HG03060 (cell line): Measurements from ENCODE around the gene CPNE5.

ENCODE experiments used
- ATAC-seq: cut with Tn5 transposase; IDR thresholded peaks from one replicate; pipeline ENCODE4 v1.9.1; 2021; ENCODE audit warnings: low read depth, moderate number of reproducible peaks; ENCODE audit not compliant: unreplicated experiment

Gene CPNE5

GRCh38 chr6:36837022-36837339, 2.3 kb downstream of the CPNE5 start:
- ATAC-seq: no peak

DNA sequence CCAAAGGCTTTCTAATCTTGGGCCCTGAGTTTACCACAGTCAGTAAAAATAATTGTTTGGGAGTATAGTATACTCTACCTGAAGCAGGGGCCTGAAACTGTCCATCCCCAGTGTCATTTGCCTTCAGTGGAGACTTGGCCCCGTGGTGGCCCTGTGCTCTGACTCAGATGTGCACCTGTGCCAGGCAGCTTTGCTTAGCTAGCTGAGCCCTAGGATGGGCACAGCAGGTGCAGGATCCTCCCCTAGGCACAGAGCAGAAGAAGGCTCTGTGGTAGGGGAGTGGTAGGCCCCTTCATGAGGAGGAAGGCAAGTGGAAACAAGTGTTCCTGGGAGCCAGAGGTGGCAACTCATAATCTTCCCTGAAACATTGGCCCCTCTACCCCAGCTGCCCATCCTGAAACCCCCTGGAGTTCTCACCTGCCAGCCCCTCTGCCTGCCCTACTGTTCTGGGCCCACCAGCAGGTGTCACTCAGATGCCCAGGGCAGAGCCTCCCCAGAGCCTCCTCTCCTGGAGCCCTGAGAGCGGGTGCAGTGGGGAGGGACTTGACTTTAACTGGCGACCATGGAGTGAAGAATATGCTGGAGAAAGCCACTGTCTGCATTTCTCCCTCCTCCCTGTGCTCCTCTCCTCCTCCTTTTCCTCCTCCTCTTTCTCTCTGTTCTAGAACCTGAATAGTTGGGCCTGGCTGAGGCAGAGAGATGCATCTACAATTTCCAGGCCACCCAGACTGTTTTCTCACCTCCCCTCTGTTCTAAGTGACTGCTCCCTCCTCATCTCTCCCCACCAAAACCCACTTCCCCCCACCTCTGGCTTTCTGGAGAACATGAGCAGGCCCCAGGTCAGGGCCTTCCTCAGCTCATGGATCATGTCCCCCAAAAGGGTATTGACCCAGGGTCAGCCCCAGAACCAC, 2.9 kb downstream of the CPNE5 start:
- no peak for ATAC-seq

DNA sequence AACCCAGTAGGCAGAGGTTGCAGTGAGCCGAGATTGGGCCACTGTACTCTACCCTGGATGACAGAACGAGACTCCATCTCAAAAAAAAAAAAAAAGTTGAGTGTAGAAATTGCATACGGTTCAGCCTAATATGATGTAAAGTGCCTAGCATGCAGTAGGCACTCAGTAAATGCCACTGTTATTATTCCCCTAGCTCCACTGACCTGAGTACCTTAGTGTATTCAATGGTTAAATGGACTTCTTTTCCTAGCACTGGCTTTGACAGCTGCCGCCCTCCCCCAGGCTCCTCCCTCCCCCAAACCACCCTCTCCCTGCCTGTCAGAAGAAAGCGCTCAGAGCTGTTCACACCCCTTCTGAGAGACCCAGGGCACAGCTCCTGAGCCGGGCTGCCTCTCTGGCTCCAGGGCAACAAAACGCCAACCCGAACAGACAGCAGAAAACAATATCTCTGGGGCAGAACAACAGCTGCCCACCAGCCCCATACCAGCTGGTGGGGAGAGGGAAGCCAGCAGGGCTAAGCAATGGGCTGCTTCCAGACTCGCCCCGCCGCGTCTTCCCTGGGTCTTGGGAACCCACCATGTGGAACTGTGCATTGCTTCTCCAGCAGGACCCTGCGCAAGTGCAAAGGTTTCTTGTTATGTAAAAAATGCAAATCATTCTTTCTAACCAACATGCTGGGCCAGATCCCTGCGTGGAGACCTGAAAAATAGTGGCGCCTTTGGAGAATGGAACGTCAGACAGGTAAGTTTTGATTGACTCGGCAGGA, 4.5 kb downstream of the CPNE5 start:
- no peak for ATAC-seq

DNA sequence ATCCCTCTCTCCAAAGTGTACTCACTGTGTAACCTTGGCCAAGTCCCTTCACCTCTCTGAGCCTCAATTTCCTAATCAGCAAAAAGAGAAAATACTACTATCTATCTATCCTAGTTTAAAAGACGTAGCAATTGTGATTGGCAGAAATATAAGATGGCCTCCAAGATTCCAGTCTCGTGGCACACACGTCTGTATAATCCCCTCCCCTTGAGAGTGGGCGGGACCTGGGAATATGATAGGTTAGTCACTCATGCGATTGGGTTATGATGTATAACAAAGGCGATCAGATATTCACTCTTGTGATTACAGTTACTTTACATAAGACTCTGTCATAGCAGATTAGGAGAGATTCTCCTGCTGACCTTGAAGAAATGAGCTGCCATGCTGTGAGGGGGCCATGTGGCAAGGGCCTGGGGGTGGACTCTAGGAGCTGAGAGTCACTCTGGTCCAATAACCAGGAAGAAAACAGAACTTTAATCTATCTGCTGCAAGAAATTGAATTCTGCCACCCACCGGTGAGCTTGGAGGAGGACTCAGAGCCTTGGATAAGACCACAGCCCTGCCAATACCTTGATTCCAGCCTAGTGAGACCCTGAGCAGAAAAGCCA, 6.0 kb downstream of the CPNE5 start:
- ATAC-seq: no peak

DNA sequence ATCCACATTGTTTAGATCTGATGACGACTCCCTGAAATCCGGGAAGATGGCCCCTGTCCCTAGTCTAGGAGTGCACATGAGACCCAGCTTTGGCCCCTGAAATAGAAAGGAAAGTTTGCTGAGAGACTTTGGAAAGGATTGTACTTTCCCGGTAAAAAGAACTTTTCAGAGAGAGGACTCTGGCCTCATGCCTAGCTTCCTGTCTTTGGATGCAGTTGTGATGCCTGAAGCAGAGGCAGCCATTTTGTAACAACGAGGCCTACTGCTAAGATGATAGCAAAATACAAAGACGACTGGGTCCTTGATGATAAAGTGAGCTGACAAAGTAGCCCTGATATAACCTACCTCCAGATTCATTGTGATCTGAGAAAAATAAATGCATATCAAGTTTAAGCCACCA, 6.9 kb downstream of the CPNE5 start:
- ATAC-seq: no peak

DNA sequence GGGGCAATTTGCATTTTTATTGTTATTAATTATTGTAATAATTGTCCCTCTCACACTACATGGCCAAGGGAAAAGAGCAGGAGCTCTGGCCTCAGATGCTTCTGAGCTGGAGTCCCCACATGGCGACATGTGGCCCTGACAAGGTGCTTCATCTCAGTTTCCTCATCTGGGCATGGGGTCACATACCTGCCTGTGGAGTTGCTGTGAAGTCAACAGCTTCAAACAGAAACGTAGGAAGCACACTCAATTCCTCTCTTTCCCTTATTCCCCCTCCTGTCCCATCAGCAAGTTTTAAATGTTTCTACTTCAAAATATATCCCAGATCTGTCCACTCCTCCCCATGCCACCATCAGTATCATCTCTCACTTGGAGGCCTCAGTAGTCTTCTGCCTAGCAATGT, 8.7 kb downstream of the CPNE5 start:
- no peak for ATAC-seq

DNA sequence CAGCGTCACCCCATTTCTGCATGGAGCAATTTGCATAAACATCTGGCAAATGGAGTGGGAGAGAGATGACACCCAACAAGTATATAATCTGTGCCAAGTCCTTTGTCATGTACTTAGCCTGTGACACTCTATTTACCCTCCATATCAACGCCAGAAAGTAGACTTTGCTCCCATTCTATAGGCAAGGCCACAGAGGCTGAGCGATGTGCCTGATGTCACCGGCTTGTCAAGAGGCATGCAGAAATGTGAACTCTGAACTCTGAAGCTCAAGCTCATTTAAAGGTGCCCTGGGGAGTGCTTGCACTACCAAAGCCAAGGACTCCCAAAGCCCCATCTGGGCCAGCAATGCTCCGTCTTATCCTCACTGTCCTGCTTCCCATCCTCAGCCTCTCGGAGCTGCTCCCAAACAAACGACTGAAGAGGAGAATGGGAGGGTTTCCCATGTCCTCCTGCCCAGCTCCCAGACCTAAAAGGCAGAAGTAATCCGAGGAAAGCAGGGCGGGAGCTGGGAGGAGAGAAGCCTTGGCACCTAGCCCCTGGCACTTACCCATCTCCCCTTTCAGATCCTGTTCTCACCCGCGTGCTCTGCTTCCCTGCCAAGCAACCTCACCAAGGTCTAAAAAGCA, 9.2 kb downstream of the CPNE5 start:
- no peak for ATAC-seq

DNA sequence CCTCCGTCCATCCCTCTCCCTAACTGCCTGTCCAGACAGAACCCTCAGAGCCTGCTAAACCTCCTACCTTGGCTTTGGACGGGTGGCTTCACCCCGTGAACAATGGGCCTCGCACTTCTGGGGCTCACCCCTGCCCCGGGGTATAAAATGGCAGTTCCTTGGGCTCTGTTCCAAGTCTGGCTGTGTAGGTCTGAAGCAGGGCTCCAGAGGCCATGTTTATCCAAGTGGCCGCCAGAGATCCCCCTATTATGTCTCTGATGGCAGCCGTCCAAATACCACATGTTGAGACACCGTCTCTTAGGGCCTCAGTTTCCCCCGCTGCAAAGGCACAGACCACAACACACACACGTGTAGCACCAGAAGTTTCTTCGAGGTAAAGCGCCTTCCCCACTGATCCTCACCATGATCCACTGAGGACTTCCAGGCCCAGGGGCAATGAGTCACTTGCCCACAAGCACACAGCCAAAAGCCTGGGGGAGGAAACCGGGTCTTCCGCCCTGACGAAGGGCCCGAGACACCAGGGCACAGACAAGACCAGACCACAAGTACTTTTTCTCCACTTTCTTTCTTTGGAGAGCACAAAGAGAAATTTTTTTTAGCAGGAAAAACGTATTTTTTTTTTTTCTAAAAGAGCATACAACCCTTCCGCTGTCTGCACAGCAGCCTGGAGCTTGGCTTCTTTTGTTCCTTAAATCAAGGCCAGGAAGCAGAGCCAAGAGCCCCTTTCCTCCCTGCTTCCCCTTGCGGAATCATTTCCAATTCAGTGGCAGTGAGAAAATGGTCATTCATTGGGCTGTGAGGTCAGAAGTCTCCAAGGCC, 11.8 kb downstream of the CPNE5 start:
- no peak for ATAC-seq

DNA sequence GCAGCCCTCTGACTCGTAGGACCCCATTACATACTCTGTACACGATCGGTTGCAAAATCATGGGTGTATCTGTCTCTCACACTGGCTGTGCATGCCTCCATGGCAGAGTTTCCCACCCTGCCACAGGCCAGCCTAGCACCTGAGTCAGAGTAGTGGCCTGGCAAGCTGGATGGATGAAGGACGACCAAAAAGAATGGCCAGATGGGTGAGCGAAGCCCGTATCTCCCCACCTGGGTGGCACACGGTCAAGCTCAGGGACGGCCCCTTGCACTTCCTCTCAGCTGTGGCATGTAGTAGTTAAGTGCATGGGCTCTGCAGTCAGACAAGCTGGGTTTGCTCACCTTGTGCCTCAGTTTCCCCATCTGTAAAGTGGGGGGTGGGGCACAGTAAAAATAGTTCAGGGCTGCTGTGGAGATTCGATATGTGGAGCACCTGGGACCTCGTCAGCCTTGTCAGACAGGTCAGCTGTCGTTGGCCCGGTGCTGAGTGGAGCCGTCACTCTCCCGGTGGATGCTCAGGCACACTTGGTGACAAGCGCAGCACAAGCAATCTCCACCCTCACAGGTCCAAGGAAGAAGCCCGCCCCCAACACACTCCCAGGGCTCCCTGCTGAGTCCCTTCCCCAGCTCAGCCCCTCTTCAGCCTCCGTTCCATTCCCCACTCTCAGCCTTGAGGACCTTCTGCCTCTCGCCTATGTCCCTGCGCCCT, 12.6 kb downstream of the CPNE5 start:
- ATAC-seq: no peak

- no peak for ATAC-seq
These were observed 13.2 kb downstream of the CPNE5 start for GRCh38 chr6:36825994-36826393.

DNA sequence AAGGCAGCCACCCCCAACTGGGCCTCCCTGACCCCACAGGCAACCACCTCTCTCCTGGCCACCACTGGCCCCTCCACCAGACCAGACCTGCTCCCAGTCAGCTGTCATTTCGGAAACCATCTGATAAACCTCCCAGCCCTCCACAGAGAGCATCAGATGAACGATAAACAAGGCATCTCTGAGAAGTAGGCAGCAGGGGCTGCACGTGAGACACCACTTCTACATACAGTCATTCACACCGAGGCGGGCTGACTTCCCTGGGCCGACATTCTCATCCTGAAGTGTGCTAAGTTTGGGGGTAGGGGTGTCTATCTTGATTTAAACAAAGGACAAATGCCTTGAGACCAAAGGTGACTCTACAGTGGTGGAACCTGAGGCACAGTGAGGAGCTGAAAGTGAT, 13.8 kb downstream of the CPNE5 start:
- no peak for ATAC-seq

GRCh38 chr6:36824253-36824652, 15.0 kb downstream of the CPNE5 start:
- no peak for ATAC-seq

DNA sequence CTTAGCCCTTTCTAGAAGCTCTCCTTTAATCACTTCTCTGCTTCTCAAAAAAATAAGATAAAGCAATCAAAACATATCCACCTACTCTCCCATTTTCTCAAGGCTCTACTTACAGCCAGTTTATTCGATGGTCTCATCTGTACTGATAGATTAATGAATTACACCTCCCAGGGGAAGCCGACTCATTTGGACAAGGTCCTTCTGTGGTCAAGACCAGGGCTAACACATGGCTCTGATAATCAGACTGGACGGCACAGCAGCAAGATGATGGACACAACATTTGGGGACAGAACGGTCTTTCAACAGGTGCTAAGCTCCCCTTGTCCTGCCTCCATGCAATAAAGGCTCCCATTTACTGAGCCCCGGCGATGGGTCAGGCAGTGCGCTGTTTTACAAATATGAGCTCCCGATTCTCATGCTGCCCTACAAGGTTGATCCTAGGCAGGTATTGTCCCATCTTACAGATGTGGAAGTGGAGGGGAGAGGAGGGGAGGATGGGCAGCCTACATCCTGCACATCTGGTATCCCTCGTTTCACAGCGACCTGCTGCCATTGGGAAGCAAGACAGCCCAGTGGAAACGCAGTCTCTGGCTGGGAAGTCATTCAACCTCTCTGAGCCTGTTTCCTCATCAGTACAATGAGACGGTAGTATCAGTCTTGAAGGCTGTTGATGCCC, 15.7 kb downstream of the CPNE5 start:
- ATAC-seq: no peak

- no peak for ATAC-seq
These were observed 16.6 kb downstream of the CPNE5 start for GRCh38 chr6:36822506-36823269.

GRCh38 chr6:36821581-36822335, 17.5 kb downstream of the CPNE5 start:
- ATAC-seq: no peak

- no peak for ATAC-seq
These were observed 18.3 kb downstream of the CPNE5 start for GRCh38 chr6:36820700-36821580.

DNA sequence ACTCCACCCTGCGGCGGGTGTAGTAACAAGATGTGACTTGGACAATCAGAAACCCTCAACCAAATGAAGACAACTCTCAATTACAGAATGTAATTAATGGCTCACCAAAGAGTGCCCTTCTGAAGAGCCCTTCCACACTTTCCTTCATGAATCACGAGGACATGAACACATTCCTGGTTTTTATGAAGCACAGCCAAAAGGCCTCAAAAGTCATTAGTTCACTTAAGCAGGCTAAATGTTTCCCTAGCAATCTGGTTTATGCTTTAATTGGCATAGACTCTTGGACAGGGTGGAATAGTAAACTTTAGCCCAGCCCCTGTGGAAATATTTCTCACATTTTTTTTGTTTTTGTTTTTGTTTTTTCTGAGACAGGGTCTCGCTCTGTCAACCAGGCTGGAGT, 20.5 kb downstream of the CPNE5 start:
- ATAC-seq: no peak
